ENCODE measurements around the gene SHROOM1.
"Not testable (repeated sequence)": the region's sequence is repeated elsewhere in the genome, so short reads cannot be mapped to it uniquely, and the experiment has no call there.

The SHROOM1 gene

GRCh38 chr5:132810605-132811004 lies 19.8 kb downstream of the SHROOM1 start:
- no peak for DNase-seq (ENCODE audit: low read depth)
- H3K4me3 ChIP-seq (ENCODE audit: low read depth, low read length): no peak overlapping the region
- TF ChIP-seq CTCF (IDR thresholded peaks at IDR 0.05; ENCODE audit: low read depth, low read length) (no peak), MAX (IDR thresholded peaks at IDR 0.05; ENCODE audit: low read depth, low read length) (no peak), MYC (IDR thresholded peaks at IDR 0.05; ENCODE audit: low read depth, low read length) (no peak), POLR2A (IDR thresholded peaks at IDR 0.05; ENCODE audit: extremely low read depth, insufficient read length) (no peak)

GRCh38 chr5:132808866-132809265 lies 21.6 kb downstream of the SHROOM1 start:
- DNase-seq (ENCODE audit: low read depth): no peak
- H3K4me3 ChIP-seq (ENCODE audit: low read depth, low read length): no peak overlapping the region
- TF ChIP-seq MAX (IDR thresholded peaks at IDR 0.05; ENCODE audit: low read depth, low read length) (no peak), CTCF (IDR thresholded peaks at IDR 0.05; ENCODE audit: low read depth, low read length) (no peak), POLR2A (IDR thresholded peaks at IDR 0.05; ENCODE audit: extremely low read depth, insufficient read length) (no peak), MYC (IDR thresholded peaks at IDR 0.05; ENCODE audit: low read depth, low read length) (no peak)

GRCh38 chr5:132808448-132808847 lies 22.0 kb downstream of the SHROOM1 start:
- DNase-seq (ENCODE audit: low read depth): no peak
- no peak overlapping the region for H3K4me3 ChIP-seq (ENCODE audit: low read depth, low read length)
- no peak for TF ChIP-seq MYC (IDR thresholded peaks at IDR 0.05; ENCODE audit: low read depth, low read length)
- no peak for TF ChIP-seq POLR2A (IDR thresholded peaks at IDR 0.05; ENCODE audit: extremely low read depth, insufficient read length)
- TF ChIP-seq MAX (IDR thresholded peaks at IDR 0.05; ENCODE audit: low read depth, low read length): no peak
- TF ChIP-seq CTCF (IDR thresholded peaks at IDR 0.05; ENCODE audit: low read depth, low read length): no peak

- TF ChIP-seq POLR2A (IDR thresholded peaks at IDR 0.05; ENCODE audit: extremely low read depth, insufficient read length) (no peak), CTCF (IDR thresholded peaks at IDR 0.05; ENCODE audit: low read depth, low read length) (peak; percentile 25)
Measured at GRCh38 chr5:132807163-132807838, 23.1 kb downstream of the SHROOM1 start.

GRCh38 chr5:132806804-132807162 lies 23.7 kb downstream of the SHROOM1 start:
- not testable (repeated sequence) for DNase-seq (ENCODE audit: low read depth)

More at GRCh38 chr5:132807163-132807838, 23.1 kb downstream of the SHROOM1 start:
- DNase-seq (ENCODE audit: low read depth): peak; percentile 71
- no peak overlapping the region for H3K4me3 ChIP-seq (ENCODE audit: low read depth, low read length)

GRCh38 chr5:132805872-132806271 lies 24.6 kb downstream of the SHROOM1 start:
- not testable (repeated sequence) for H3K4me3 ChIP-seq (ENCODE audit: low read depth, low read length)

More at GRCh38 chr5:132806804-132807162, 23.7 kb downstream of the SHROOM1 start:
- H3K4me3 ChIP-seq (ENCODE audit: low read depth, low read length): not testable (repeated sequence)

GRCh38 chr5:132804219-132804618 lies 26.2 kb downstream of the SHROOM1 start:
- not testable (repeated sequence) for H3K4me3 ChIP-seq (ENCODE audit: low read depth, low read length)

More at GRCh38 chr5:132805872-132806271, 24.6 kb downstream of the SHROOM1 start:
- not testable (repeated sequence) for DNase-seq (ENCODE audit: low read depth)

GRCh38 chr5:132802685-132803066 lies 27.8 kb downstream of the SHROOM1 start:
- not testable (repeated sequence) for H3K4me3 ChIP-seq (ENCODE audit: low read depth, low read length); DNase-seq (ENCODE audit: low read depth)

More at GRCh38 chr5:132804219-132804618, 26.2 kb downstream of the SHROOM1 start:
- not testable (repeated sequence) for DNase-seq (ENCODE audit: low read depth)
